COLO668 (cell line): ENCODE data around the gene SPAG16.
"Not testable (repeated sequence)": the region's sequence is repeated elsewhere in the genome, so short reads cannot be mapped to it uniquely, and the experiment has no call there.

ENCODE experiments used
- DNase-seq: peaks from one replicate; lab custom pipeline; 2025; ENCODE audit not compliant: unreplicated experiment; lab: John Stamatoyannopoulos, UW

The SPAG16 gene

DNA sequence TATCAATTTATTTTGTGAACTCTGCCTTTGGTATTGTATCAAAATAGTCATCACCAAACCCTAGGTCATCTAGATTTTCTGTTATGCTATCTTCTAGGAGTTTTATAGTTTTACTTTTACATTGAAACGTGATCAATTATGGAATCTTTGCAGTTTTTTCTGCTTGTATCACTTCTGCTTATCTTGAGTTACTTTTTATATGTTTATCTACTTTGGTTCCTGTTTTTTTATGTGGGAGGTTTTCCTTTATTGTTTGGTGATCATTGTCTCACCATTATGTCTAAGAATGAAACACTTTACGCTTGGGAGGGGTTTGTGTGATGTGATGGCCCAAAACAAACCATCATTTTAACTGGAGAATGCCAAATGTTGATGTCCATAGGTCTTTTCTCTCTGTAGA lies 261.2 kb downstream of the SPAG16 start:
- no peak for DNase-seq

DNA sequence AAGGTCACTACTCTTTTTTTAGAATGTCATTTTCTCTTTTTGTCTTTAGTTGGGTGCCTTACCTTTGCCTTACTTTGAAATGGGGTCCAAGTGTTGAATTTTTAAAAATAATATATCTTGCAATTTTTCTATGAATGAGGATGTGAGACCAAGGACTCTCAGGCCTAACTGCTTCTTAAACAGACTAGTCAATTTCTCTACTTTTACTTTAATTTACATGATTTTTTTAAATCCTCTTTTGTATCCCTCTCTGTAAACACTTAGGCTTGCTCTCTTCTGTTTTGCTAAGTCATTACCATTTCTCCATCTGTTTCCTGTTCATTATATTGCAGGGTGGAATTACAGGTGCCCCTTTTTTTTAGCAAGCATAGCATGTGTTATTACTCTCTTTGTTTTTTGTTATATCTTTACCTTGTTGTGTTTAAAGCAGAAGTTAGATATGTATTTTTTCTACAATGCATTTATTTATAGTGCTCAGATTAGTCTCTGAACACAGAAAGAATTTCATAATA lies 261.8 kb downstream of the SPAG16 start:
- DNase-seq, result no peak

GRCh38 chr2:213551526-213551925 lies 267.3 kb downstream of the SPAG16 start:
- DNase-seq, result no peak

- DNase-seq, result no peak
Observed at GRCh38 chr2:213559053-213559452, 274.8 kb downstream of the SPAG16 start.

DNA sequence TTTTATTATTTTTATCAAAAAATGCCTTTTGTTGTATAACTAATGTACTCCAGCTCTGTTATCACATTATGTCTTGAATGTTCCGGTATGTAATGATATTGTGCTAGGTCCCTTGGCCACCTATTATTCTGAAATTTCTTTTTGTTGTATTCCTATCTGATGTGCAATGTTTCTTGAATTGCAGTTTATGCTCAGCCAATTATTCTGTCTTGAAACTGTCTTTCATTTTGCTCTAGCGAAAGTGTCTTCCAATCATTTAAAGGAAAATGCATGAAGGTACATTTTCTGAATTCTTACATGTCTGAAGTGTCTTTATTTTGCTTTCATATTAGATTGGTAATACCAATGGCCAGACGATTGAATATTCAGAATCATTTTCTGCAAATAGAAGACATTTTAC lies 277.5 kb downstream of the SPAG16 start:
- DNase-seq, result no peak

GRCh38 chr2:213562539-213563180 lies 278.4 kb downstream of the SPAG16 start:
- no peak for DNase-seq

DNA sequence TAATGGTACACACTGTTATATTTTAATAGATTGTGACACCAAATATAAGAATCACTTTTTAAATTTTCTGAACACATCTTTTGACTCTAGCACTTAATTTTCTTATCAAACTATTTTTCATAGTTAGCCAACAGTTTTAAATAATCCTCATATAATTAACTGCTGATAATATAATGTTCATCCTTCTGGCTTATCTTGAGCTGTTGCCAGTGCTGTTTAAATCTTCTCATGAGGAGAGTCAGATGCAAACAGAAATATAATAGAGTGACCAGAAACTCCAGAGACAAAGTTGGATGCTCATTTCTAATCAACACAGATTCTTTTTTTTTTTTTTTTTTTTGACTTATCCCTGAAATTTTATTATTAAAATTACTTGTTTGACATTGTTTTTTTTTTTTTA lies 282.6 kb downstream of the SPAG16 start:
- no peak for DNase-seq

DNA sequence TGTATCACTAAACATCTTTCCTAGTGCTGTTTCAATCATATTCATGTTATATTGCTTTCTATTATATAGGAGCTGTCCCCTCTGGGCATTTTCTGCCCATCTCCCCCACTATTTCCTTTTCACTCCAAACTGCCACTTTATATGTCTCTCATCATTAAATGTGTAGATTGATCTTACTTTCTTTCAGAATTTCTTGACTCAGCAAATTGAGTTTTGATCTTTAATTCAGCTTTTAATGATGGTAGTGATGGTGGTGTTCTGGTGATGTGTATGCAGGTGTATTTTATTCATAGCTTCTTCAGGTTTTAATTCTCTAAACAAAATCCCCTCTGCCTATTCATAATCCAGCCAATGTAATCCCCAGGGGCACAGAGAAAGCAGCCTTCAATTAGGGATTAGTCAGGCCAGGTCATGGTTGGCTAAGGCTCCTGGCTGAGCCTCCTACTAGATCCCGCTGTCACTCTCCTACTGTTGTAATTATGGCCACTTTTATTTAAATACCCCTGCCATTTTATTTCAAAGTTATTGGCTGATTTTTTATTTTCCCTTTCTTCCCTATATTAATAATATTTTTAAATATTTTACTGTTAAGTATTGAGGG lies 325.4 kb downstream of the SPAG16 start:
- no peak for DNase-seq

DNA sequence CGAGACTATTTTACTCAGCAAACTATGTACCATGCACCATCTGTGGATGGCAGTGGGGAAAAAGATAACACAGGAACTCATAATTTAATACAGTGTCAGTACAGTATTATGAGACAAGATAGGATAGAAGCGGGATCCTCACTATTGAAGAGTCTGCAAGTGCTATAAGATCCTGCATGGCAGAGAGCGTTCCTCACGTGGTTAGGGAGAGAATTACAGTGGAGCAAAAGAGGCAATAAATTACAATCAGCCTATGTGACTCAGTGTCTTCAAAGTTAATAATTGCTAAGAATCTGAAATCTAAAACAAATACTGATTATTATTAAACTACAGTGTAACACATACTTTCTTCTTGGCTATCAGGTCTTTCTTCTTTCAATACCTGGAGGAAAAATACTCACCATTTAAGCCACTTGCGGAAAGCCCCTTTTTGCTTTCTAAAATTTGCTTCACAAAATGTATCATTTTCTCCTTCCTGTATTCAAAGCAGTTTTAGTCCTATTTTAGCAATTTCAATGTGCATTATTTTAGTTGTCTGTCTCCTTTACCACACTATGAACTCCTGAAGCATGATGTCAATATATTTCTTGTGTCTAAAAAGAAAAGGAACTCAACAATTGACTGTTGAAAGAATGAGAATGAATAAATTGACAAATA lies 342.9 kb downstream of the SPAG16 start:
- no peak for DNase-seq

- DNase-seq, result no peak
Observed at GRCh38 chr2:213627835-213628460, 343.7 kb downstream of the SPAG16 start.

DNA sequence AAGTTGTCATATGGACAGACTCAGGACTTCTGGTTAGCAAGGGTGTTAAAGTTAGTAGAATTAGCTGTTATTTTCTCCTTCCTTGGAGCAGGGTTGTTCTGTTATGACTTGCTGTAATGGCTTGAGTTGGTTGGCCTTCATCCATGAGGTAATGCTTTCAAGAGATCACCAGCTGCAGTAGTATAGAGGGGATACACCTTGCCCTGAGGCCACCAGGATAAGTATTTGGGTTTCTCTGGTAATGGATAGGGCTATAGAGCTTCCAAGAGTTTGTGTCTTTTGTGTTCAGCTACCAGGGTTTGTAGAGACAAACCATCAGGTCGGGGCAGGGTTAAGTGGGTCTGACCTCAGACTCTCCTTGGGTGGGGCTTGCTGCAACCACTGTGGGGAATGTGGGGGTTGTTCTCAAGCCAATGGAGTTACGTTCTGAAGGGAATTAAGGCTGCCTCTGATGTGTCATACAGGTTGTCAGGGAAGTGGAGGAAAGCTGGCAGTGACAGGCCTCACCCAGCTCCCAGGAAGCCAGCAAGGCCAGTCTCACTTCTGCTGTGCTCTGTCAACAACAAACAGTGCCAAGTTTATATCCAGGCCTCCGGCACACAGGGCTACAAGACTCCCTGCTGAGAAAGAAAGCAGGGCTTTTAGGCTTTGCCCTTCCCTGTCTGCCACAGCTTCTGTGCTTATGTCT lies 356.6 kb downstream of the SPAG16 start:
- DNase-seq, result peak; percentile 39

- no peak for DNase-seq
Observed at GRCh38 chr2:213644926-213645325, 360.7 kb downstream of the SPAG16 start.

- no peak for DNase-seq
Observed at GRCh38 chr2:213649176-213649575, 364.9 kb downstream of the SPAG16 start.

DNA sequence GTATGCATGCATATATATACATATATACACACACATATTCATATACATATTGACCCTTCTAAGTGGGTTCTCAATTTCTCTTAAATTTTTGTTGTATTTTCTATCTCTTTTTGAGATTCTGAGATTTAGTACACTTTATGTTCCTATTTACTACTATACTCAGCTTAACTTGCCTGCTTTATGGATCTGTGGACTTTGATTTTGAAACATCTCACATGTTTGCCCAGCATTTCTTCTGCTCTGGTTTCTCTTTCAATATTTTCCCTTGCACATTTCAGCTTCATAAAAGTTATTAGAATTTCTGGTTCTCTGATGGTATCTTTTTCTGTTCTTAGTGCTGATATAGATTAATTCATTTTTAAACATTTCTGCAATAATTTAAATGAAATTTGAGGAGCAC lies 380.6 kb downstream of the SPAG16 start:
- DNase-seq, result no peak

DNA sequence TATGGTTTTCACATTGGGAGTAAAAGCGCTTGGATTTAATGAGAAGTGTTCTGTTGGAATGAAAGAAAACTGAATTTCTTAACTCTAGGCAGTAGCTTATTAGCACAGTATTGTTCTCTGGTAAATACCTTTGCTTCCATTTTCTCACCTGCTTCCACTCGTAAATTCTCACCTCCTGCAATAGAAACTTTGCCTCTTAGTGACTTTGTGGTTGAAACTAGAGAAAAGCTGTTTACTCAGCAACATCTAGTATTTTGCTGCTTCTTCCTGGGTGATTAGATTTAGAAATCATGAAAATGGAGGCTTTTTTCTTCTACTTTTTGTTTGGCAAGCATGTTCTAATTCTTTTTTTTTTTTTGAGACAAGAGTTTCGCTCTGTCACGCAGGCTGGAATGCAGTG lies 385.4 kb downstream of the SPAG16 start:
- DNase-seq, result no peak

GRCh38 chr2:213678437-213679218 lies 394.4 kb downstream of the SPAG16 start:
- no peak for DNase-seq

GRCh38 chr2:213679894-213680293 lies 395.6 kb downstream of the SPAG16 start:
- DNase-seq, result no peak

GRCh38 chr2:213682276-213682675 lies 398.0 kb downstream of the SPAG16 start:
- DNase-seq, result no peak

- no peak for DNase-seq
Observed at GRCh38 chr2:213688133-213688532, 403.9 kb downstream of the SPAG16 start.

GRCh38 chr2:213688825-213689224 lies 404.6 kb downstream of the SPAG16 start:
- DNase-seq, result not testable (repeated sequence)

GRCh38 chr2:213689585-213689984 lies 405.3 kb downstream of the SPAG16 start:
- no peak for DNase-seq
